Mononuclear cell (primary cell): ENCODE results near the gene BBS5. TPM values are rescaled to one million over a fixed set of nuclear protein-coding genes. Genes with fewer than 3 reads are reported as not detected.

Experiments used
- total RNA-seq: library from RNA; depleted of rRNA; stranded (reverse); fragments of >200 nt; gene quantifications from one replicate; pipeline ENCODE4 v1.2.3, GENCODE V29; 2012

The BBS5 gene
- total RNA-seq, 1 donor = 0.21 TPM

Other genes with a start within 250 kb of the BBS5 start
- gene LRP2, start 117.0 kb upstream of the BBS5 start, total RNA-seq = not detected
- 0.10 TPM for gene KLHL41, start 30.2 kb downstream of the BBS5 start, total RNA-seq
- gene FASTKD1, start 94.4 kb downstream of the BBS5 start, total RNA-seq = 8.1 TPM
- 60.1 TPM for gene PPIG, start 104.9 kb downstream of the BBS5 start, total RNA-seq
- 0.10 TPM for gene CFAP210, start 214.9 kb downstream of the BBS5 start, total RNA-seq
- gene PHOSPHO2, start 215.0 kb downstream of the BBS5 start, total RNA-seq = 3.6 TPM